Measurements from ENCODE around the gene TMEM201.

- TF ChIP-seq CTCF (IDR thresholded peaks at IDR 0.05; ENCODE audit: low read depth, low read length, poor library complexity, severe bottlenecking) (no peak), EZH2phosphoT487 (IDR thresholded peaks at IDR 0.05; ENCODE audit: borderline replicate concordance, low read length) (no peak)
These were observed 14.1 kb downstream of the TMEM201 start for GRCh38 chr1:9602794-9603167.

All from DOHH2 (cell line).